Measurements from ENCODE around the gene RBFOX1.

The RBFOX1 gene

GRCh38 chr16:7420079-7420478 lies 87.4 kb downstream of the RBFOX1 start:
- DNase-seq (ENCODE audit: low read depth in 2 of 2): no peak

GRCh38 chr16:7420843-7421242 lies 88.2 kb downstream of the RBFOX1 start:
- DNase-seq (ENCODE audit: low read depth in 2 of 2): no peak

- DNase-seq (ENCODE audit: low read depth in 2 of 2): no peak
These were observed 88.9 kb downstream of the RBFOX1 start for GRCh38 chr16:7421578-7421977.

- DNase-seq (ENCODE audit: low read depth in 2 of 2): no peak
These were observed 89.6 kb downstream of the RBFOX1 start for GRCh38 chr16:7422036-7422888.

- DNase-seq (ENCODE audit: low read depth in 2 of 2): no peak
These were observed 90.9 kb downstream of the RBFOX1 start for GRCh38 chr16:7423434-7424044.

DNA sequence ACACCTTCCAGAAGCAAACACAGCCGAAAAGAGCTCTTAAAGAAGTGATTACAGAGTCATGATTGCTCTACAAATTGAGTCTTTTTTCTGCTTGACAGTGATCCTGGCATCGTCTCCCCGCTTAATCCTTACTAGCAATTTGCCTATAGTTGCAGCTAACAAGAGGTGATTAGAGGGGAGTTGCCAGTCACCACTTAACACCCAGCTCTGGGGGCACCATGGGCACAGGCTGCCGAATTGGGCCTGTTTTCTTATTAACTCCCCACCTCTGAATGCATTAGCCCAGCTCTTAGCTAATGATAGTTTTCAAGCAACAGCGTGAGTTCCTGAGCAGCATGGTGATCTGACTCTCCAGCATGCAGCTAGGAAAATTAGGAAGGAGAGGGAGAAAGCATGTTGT lies 93.5 kb downstream of the RBFOX1 start:
- no peak for DNase-seq (ENCODE audit: low read depth in 2 of 2)

DNA sequence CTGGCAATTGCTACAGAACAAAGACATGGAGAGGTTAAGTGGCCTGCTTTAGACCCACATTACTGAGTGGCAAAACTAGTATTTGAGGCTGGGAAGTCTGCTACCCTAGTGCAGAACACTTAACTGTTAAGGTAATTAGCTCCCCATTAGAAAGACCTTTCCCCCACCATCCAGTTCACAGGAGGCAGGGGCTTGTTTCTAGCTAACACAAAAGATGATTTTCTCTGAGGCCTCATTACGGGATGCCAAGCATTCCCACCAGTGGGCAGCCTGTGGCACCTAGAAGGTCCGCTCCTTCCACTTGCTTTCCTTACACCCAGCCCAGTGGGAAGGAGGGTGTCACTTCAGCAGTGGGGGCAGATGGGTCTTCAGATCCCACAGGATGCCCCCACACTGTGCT lies 99.1 kb downstream of the RBFOX1 start:
- DNase-seq (ENCODE audit: low read depth in 2 of 2): no peak

- no peak for DNase-seq (ENCODE audit: low read depth in 2 of 2)
These were observed 103.7 kb downstream of the RBFOX1 start for GRCh38 chr16:7436306-7436705.

DNA sequence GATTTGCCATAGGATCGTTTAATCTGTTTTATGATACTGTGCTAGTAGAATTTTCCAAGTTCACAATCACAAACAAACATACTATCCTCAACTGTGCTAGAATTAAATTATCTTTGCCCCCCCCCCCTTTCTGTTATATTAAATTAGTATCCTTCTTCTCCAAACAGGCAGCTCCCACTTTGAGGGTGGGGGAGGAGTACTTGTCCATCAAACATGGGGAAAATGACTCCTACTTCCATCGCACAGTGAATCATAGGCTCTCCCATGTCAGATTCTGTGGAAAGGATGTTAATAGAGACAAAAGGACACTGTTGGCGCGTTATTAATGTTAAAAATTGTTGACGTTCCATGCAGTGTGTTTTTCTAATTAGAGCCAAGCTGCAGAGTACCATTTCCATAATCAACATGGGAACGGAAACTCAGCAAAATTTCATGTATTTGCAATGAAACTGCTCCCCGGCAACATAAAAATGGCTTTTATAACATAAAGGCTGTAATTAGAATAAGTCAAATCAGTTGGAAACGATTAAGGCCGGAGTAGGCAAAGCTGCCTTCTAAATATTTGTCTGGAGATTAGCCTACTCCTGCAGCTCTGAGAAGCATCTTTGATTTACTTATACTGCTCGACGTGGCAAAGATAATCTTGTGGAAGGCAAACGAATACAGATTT lies 104.6 kb downstream of the RBFOX1 start:
- DNase-seq (ENCODE audit: low read depth in 2 of 2): no peak

DNA sequence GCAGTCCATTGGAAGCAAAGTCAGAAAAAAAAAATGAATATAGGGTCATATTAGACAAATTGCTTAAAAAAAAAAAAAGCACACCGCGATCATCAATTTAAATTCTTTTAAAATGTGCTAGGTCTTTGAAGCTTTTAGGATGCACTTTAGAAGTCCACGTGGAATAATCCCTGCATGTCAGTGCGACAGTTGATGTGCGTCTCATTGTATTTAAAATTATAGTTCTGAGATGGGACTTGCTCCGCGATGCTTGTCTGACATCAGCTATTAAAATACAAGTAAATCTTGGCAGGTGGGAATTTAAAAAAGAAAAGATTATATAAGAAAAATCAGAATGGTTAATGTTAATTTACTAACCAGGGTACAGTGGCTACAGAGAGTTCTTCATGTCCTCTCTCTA lies 105.2 kb downstream of the RBFOX1 start:
- no peak for DNase-seq (ENCODE audit: low read depth in 2 of 2)

- no peak for DNase-seq (ENCODE audit: low read depth in 2 of 2)
These were observed 106.0 kb downstream of the RBFOX1 start for GRCh38 chr16:7438601-7439000.

- DNase-seq (ENCODE audit: low read depth in 2 of 2): no peak
These were observed 106.9 kb downstream of the RBFOX1 start for GRCh38 chr16:7439518-7439917.

DNA sequence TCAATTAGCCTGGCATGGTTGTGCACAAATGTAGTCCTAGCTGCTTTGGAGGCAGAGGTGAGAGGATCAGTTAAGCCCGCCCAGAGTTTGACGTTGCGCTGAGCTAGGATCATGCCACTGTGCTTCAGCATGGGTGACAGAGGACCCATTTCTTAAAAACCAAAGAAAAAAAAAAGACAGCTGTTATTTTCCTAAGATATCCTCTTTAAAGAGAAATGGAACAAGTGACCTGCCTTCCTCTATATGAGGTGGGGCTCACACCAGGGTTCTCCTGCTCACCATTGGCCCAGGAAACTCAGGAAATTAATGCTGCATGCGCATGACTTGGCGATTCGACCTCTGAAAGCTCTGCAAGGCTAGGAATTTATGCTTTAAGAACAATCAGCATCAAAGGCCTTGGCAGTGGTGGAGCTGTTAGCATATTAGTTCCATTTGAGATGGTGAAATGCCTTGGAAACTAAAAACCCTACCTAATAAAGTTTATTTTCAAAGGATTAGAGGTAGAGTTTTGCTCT lies 108.3 kb downstream of the RBFOX1 start:
- DNase-seq (ENCODE audit: low read depth in 2 of 2): no peak

GRCh38 chr16:7442050-7442449 lies 109.4 kb downstream of the RBFOX1 start:
- no peak for DNase-seq (ENCODE audit: low read depth in 2 of 2)

DNA sequence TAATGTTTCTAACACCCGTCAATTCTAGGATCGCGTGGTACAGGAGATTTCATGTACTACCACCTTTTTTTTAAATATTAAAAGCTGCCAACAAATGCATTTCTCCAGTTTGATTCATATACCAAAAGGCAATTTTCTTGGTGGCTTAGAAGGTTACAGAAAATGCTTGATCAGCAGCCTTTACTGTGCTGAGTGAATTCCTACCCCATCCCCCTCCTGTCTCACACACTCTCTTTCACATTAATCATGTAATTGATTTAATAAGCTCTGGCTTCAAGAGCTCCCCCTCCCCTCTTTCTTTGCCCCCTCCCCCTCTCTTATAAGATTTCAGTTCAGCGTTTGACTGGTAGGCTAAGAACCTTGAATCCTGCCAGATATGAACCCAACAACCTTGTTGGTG lies 110.5 kb downstream of the RBFOX1 start:
- no peak for DNase-seq (ENCODE audit: low read depth in 2 of 2)

GRCh38 chr16:7443648-7444365 lies 111.2 kb downstream of the RBFOX1 start:
- DNase-seq (ENCODE audit: low read depth in 2 of 2): no peak

DNA sequence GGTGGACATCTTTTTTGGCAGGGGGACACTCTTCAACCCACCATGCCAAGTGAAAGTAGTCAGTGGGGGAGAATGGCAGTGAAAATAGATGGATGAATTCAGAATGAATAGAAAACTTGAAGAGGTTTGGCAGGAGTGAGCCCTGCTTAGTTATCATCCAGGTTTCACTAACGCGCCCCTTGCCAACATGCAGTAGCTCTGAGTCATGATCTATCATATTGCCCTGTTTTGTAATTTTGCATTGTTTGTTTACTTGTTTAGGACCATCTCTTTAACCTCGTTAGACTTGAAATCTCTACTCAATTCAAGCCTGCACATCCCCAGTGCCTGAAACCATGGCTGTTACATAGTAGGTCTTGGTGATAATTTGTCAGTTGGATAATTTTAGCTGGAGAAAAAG lies 116.7 kb downstream of the RBFOX1 start:
- DNase-seq (ENCODE audit: low read depth in 2 of 2): no peak

- no peak for DNase-seq (ENCODE audit: low read depth in 2 of 2)
These were observed 117.2 kb downstream of the RBFOX1 start for GRCh38 chr16:7449808-7450207.

- no peak for DNase-seq (ENCODE audit: low read depth in 2 of 2)
These were observed 117.8 kb downstream of the RBFOX1 start for GRCh38 chr16:7450440-7450839.

DNA sequence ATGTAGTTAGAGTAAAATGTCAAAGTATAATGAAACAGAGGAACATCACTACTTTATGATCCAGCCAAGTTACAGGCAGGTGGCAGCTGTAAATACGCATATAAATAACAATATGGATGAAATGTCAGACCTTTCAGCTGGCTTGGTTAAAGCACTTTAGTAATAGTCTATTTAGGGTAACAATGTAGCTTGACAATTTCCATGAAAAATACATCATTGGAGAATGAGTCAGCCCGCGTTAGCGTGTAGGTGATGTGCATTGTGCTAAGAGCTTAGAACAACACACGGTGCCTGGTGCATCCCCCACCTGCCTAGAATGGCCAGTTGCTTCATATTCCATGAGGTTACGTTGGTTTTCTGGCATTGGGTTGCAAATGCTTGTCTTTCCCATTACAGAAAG lies 119.4 kb downstream of the RBFOX1 start:
- DNase-seq (ENCODE audit: low read depth in 2 of 2): no peak

GRCh38 chr16:7456211-7456610 lies 123.6 kb downstream of the RBFOX1 start:
- no peak for DNase-seq (ENCODE audit: low read depth in 2 of 2)

DNA sequence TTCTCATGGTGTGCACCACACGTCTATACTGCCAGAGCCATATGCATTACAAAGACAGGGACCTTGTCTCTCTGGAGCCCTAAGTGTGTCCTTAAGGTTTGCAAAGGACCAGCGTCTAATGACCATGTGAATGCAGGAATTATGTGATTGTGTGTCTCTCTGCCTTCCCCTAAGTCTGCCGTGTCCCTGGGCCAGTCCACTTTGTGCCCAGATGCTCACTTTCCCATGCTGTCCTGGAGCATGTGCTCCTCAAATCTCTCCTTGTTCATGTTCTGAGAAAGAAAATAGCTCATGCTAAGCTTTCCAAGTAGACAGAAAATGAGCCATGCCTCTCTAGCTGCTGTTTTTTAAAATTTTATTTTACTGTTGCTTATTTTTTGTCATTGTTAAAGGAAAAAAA lies 125.5 kb downstream of the RBFOX1 start:
- no peak for DNase-seq (ENCODE audit: low read depth in 2 of 2)
